SU-DHL-6 (cell line): ENCODE data around the gene RASGRP1.

Experiments used
- CTCF ChIP-seq: fragments of 200-600 bp; sonication (generic); IDR thresholded peaks from one replicate; pipeline ENCODE4 v1.5.1; 2017; ENCODE audit warnings: antibody characterized with exemption, mild to moderate bottlenecking, low read length, moderate library complexity; ENCODE audit not compliant: insufficient read depth, poor library complexity, severe bottlenecking
- EZH2phosphoT487 ChIP-seq: fragments of 200-600 bp; sonication (generic), shearing (Covaris generic); conservative IDR thresholded peaks from 2 replicates; pipeline ENCODE4 v1.6.1; 2018; ENCODE audit warnings: mild to moderate bottlenecking, antibody characterized with exemption, low read length, moderate library complexity, mixed read lengths

GRCh38 chr15:38560456-38560926, 4.1 kb downstream of the RASGRP1 start:
- TF ChIP-seq CTCF (no peak), EZH2phosphoT487 (no peak)
